Lower leg skin (tissue), 4 donors: Measurements from ENCODE around the gene B4GALT7. TPM values are rescaled to one million over a fixed set of nuclear protein-coding genes. Genes with fewer than 3 reads are reported as not detected.
"Not testable (repeated sequence)": the region's sequence is repeated elsewhere in the genome, so short reads cannot be mapped to it uniquely, and the experiment has no call there.

Experiments used
- DNase-seq, 2 donors: peaks; one replicate each; pipeline ENCODE4 v3.0.0-alpha.2; 2019; ENCODE audit warnings: low spot score in 2 of 2
- H3K4me3 ChIP-seq: fragments of 200-600 bp; sonication (generic); 2 replicates; pipeline ENCODE4 v1.5.1; 2017; ENCODE audit warnings: mild to moderate bottlenecking, low read depth; ENCODE audit not compliant: poor library complexity, severe bottlenecking
- WGBS, 2 donors: methylation state at CpG; one replicate each; pipeline ENCODE4 v1.1.5; 2018; 5-methylcytosine and 5-hydroxymethylcytosine counted together
- intact Hi-C: fragments of 100-400 bp; cut with DNase I; formaldehyde crosslinking; loops from one replicate; pipeline ENCODE4 v1.15.0; 2023; ENCODE audit warnings: low total_unique reads
- total RNA-seq, 4 donors: library from RNA; depleted of rRNA; stranded (reverse); fragments of >200 nt; gene quantifications; one replicate each; pipeline ENCODE4 v1.1.0, GENCODE V29; 2016

The B4GALT7 gene
- total RNA-seq, 4 donors from 2014 or later, result 11.8 to 17.8 (median 16.4) TPM

DNA sequence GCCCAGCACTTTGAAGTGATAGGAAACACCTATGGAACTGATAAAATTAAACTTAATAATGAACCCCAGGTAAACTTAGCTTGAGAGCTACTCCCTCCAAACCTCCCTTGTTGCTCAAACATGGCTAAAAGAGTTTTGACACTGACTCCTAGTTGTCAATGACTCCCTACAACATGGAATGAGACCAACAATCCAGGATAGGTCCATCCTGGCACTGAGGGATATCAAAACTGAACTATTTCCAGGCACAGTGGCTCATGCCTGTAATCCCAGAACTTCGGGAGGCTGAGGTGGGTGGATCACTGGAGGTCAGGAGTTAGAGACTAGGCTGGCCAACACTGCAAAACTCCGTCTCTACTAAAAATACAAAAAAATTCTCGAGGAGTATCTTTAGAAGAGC lies 58.6 kb downstream of the B4GALT7 start:
- 77 to 96% methylated on average over 3 of the region's 3 CpGs for WGBS, 2 donors
- H3K4me3 ChIP-seq, DNase-seq, intact Hi-C loops: not testable (repeated sequence)

Other genes starting within 250 kb of the B4GALT7 start
- gene LMAN2, start 248.5 kb upstream of the B4GALT7 start, total RNA-seq, result 100 to 1,000 TPM; 139 to 191 (median 166) TPM
- gene RGS14, start 242.2 kb upstream of the B4GALT7 start, total RNA-seq, result 10 to 100 TPM; 28.6 to 38.3 (median 37.2) TPM
- gene SLC34A1, start 215.7 kb upstream of the B4GALT7 start, total RNA-seq, result under 1 TPM in 2 of 4 donors, not detected in 2; 0.12 to 0.39 TPM
- gene PFN3, start 199.5 kb upstream of the B4GALT7 start, total RNA-seq, result not detected
- gene F12, start 190.6 kb upstream of the B4GALT7 start, total RNA-seq, result 10 to 100 TPM in 2 of 4 donors, 1 to 10 TPM in 2; 1.9 to 14.5 (median 10.1) TPM
- 10 to 100 TPM; 29.5 to 56.7 (median 38.1) TPM for gene GRK6, start 173.5 kb upstream of the B4GALT7 start, total RNA-seq
- 10 to 100 TPM in 1 of 4 donors, 1 to 10 TPM in 3; 5.4 to 10.2 (median 8.0) TPM for gene PRR7, start 153.3 kb upstream of the B4GALT7 start, total RNA-seq
- 10 to 100 TPM; 14.0 to 65.5 (median 27.6) TPM for gene DBN1, start 126.5 kb upstream of the B4GALT7 start, total RNA-seq
- gene PDLIM7, start 102.5 kb upstream of the B4GALT7 start, total RNA-seq, result 10 to 100 TPM; 11.8 to 31.7 (median 23.5) TPM
- 1 to 10 TPM; 1.5 to 4.0 (median 2.0) TPM for gene DOK3, start 90.3 kb upstream of the B4GALT7 start, total RNA-seq
- gene DDX41, start 83.2 kb upstream of the B4GALT7 start, total RNA-seq, result 100 to 1,000 TPM in 1 of 4 donors, 10 to 100 TPM in 3; 70.7 to 108 (median 88.6) TPM
- 100 to 1,000 TPM in 1 of 4 donors, 10 to 100 TPM in 3; 57.0 to 128 (median 69.7) TPM for gene FAM193B, start 45.6 kb upstream of the B4GALT7 start, total RNA-seq
- gene TMED9, start 7.9 kb upstream of the B4GALT7 start, total RNA-seq, result 10 to 100 TPM; 70.4 to 95.7 (median 80.4) TPM
- 1 to 10 TPM; 1.5 to 9.3 (median 3.8) TPM for gene FAM153A, start 182.8 kb downstream of the B4GALT7 start, total RNA-seq